EL (cell line): ENCODE data around the gene PIK3R2.
A peak's percentile ranks its signal among the peaks of the same experiment; 100 is the strongest.

Experiments
- DNase-seq: peaks from one replicate; pipeline ENCODE4 v3.0.0-alpha.2; 2016

Gene PIK3R2

DNA sequence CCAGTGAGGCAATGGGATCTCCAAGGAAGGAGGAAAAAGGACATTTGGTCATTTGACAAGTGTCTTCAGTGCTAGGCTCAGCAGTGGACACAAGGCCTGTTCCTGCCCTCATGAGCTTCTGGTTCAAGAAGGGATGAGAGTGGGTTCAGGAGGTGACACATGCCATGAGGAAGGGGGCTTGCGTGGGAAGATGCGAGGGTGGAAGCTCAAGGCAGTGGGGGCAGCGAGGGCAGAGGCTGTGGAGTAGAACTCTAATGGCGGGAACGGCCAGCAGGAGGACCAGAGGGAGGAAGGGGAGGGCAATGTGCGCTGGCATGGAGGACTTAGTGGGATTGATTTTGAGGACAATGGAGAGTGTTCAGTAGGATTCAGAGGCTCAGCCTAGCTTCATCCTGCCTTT, 3.3 kb downstream of the PIK3R2 start:
- DNase-seq = no peak

DNA sequence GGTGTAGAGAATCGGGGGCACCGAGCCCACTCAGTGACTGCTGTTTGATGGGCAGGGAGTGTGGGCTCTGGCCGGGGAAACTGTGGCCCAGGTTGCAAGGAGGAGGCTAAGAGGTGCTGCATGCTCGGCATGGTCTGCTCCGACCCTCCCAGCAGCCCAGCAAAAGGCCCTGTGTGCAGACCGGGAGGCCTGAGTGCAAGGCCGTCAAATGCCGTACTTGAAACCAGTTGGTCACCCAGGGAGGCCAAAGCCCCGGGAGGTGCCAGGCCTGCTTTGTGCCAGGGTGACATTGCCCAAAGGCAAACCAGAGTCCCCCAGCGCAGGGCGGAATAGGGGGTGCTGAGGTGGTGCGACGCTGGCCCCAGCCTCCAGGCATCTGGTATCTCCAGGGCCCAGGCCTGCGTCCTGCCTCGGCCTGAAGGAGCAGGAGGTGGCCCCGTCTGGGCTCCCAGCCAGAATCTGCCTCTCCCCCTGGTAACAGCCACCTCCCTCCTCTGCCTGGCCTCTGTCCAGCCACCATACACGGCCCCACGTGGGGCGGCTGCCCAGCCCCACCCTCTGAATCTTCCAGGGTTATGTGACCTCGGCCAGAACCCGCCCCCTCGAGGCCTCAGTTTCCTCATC, 4.0 kb downstream of the PIK3R2 start:
- peak; percentile 65 for DNase-seq

DNA sequence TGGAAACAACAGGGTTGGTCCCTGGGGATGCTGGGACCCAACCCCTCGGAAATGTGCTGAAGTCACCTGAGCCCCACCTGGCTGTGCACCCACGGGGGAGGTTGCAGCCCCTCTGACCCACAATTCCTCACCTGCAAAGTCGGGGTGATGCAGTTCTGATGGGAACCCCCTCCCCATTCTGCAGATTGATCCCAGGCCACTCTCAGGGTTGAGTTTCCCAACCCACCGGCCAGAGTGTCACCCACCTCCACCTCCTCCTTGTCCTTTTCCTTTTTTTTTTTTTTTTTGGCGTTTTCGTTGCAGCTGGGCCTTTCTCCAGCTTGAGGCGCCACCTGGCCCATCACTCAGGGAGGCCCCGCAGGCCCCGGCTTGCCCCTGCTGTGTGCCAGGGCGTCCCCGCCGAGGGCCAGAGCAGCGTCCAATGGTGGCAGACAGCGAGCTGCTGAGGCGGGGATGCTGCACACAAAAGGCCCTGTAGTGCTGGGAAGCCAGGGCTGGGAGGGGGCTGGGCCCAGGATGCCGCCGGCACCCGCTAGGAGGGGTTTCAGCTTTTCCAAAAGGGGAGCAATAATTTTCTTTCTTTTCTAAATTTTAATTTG, 4.6 kb downstream of the PIK3R2 start:
- DNase-seq = no peak

DNA sequence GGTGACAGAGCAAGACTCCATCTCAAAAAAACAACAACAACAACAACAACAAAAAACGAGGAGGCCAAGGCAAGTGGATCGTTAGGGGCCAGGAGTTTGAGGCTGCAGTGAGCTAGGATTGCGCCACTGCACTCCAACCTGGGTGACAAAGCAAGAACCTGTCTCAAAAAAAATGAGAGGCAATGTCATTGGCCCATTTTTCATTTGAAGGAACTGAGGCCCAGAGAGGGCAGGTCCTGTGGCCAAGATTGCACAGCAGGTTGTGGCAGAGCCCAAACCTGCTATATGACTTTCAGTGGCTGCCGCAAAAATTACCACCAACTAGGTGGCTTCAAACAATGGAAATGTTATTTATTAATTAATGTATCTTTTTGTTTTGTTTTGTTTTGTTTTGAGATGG, 5.5 kb downstream of the PIK3R2 start:
- DNase-seq = no peak

DNA sequence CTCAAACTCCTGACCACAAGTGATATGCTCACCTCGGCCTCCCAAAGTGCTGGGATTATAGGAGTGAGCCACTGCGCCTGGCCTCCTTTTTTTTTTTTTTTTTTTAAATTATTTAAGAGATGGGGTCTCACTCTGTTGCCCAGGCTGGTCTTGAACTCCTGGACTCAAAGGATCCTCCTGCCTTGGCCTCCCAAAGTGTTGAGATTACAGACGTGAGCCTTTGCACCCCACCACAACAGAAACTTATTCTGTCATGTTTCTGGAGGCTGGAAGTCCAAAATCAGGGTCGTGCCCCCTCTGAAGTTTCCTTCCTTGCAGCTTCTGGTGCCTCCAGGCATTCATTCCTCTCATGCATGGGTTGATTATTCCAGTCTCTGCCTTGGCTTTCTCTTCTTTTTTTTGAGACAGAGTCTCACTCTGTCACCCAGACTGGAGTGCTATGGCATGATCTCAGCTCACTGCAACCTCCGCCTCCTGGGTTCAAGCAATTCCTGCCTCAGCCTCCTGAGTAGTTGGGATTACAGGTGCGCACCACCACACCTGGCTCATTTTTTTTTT, 6.2 kb downstream of the PIK3R2 start:
- DNase-seq = peak; percentile 22

DNA sequence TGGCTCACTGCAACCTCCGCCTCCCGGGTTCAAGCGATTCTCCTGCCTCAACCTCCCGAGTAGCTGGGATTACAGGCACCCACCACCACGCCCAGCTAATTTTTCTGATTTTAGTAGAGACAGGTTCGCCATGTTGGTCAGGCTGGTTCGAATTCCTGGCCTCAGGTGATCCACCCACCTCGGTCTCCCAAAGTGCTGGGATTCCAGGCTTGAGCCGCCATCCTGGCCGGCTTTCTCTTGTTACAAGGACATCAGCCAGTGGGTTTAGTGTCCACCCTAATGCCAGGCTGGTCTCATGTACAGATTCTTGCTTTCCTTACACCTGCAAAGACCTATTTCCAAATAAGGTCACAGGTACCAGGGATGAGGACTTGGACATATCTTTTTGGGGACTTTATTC, 6.8 kb downstream of the PIK3R2 start:
- no peak for DNase-seq

DNA sequence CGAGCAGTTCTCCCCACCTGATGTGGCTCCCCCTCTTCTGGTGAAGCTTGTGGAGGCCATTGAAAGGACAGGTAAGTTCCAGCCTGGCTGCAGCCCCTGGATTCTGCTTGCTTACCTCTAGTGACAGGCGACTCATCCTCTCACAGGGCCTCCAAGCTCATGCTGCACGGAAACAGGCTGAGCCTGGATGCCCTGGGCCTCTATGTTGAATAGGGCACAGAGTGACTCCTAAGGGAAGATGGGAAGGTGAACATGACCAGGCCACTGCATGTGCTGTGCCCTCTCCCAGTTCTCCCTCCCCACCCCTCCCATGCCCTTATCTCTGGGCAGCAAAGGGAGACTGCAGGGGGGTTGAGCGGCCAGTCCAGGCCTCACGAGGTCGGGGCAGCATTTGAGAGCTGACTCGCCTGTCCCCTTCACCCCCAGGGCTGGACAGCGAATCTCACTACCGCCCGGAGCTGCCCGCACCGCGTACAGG, 7.6 kb downstream of the PIK3R2 start:
- no peak for DNase-seq

DNA sequence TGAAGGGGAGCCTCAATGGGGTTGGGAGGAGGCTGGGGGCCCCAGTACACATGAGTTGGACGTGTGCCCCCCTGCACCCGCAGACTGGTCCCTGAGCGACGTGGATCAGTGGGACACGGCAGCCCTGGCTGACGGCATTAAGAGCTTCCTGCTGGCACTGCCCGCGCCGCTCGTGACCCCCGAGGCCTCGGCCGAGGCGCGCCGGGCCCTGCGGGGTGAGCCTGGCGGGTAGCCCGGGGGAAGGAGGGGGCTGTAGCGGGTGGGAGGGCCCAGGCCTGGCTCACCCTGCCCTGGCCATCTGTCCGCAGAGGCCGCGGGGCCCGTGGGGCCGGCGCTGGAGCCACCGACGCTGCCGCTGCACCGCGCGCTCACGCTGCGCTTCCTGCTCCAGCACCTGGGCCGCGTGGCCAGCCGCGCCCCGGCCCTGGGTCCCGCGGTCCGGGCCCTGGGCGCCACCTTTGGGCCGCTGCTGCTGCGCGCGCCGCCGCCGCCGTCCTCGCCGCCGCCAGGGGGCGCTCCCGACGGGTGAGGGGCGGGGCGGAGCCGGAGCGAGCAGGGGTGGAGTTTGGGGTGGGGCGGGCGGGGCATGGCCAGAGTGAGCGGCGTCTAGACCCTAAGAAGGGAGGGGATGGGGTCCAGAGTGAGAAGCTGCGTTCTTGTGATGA, 8.1 kb downstream of the PIK3R2 start:
- peak; percentile 67 for DNase-seq

DNA sequence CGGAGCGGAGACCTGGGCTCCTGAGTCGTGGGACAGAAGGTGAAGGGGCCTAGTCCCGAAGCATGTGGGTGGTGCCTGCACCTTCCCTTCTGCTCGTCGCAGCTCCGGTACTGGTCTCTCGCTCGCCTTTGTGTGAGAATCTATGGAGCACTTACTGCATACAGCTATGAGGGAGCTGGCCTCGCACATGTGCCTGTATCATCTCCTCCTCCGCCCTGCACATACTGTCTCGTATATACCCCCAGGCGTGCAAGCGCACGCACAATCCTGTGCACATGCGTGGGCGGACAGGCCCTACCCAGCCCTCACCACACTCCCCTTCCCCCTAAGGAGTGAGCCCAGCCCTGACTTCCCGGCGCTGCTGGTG, 8.7 kb downstream of the PIK3R2 start:
- DNase-seq = no peak

DNA sequence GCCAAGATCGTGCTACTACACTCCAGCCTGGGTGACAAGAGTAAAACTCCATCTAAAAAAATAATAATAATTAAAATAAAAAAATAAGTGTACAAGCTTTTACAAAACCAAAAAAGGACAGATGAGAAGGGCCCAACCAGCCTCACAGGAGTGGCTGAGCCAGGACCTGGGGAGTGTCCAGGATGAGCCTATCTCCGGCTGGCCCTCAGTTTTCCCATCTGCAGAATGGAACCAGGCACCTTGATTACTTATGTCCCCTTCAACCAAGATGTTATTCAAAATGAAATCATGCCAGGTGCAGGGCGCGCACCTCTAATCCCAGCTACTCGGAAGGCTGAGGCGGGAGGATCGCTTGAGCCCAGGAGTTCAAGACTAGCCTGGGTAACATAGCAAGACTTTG, 11.1 kb downstream of the PIK3R2 start:
- DNase-seq = no peak

DNA sequence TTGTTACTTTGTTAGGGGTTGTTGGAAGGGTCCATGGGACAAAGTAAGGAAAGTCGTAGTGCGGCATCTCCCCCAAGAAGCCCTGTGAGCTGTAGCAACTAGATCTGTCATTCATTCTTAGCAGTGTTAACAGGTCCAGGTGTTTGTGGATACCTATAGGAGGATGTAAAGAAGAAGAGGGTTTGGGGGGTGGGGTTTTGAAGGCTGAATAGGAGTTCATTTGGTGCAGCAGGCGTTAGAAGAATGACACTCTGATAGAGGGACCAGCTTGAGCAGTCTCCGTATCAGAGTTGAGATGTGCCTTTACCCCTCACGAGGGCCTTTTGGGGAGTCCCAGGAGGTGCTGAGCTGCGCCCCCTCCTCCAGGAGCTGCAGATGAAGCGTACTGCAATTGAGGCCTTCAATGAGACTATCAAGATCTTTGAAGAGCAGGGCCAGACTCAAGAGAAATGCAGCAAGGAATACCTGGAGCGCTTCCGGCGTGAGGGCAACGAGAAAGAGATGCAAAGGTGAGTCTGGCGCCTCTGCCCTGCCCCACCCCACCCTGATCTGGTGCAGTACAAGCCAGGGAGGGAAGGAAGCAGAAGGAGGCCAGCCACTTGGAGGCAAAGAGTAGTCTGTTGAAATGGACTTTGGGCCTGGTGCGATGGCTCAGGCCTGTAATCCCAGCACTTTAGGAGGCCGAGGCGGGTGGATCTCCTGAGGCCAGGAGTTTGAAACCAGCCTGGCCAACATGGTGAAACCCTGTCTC, 13.0 kb downstream of the PIK3R2 start:
- no peak for DNase-seq

DNA sequence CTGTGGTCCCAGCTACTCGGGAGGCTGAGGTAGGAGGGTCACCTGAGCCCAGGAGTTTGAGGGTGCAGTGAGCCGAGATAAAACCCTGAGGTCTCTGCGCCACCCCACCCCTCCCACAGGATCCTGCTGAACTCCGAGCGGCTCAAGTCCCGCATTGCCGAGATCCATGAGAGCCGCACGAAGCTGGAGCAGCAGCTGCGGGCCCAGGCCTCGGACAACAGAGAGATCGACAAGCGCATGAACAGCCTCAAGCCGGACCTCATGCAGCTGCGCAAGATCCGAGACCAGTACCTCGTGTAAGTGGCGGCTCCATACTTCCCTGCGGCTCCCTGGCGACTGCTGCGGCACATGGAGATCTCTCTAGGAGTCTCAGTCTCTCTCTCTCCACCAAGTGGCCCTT, 14.0 kb downstream of the PIK3R2 start:
- DNase-seq = no peak

DNA sequence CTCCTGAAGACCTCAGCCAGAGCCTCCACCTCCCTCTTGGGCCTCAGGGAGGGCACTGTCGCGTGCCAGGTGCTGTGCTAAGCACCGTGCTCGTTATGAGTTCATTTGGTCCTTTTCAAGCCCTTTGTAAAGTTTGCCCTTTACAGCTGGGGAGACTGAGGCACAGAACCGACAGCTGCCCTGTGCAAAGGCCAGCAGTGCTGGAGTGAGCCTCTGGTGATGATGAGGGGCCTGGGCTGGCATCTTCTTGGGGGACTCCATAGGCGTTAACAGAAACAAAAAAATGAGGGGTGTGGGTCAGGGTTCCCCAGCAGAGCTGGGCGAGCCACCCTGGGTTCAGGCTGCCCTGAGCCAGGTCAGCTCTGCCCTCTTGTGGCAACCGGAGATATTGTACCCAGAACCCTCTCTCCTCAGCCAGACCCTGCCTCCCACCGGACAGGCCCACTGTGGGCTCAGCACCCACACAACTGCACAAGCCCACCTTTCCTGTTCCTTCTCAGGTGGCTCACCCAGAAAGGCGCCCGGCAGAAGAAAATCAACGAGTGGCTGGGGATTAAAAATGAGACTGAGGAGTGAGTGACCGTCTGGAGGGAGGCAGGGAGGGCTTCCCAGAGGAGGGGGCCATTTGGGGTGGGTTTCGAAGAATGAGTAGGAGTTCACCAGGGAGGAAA, 15.1 kb downstream of the PIK3R2 start:
- peak; percentile 45 for DNase-seq

DNA sequence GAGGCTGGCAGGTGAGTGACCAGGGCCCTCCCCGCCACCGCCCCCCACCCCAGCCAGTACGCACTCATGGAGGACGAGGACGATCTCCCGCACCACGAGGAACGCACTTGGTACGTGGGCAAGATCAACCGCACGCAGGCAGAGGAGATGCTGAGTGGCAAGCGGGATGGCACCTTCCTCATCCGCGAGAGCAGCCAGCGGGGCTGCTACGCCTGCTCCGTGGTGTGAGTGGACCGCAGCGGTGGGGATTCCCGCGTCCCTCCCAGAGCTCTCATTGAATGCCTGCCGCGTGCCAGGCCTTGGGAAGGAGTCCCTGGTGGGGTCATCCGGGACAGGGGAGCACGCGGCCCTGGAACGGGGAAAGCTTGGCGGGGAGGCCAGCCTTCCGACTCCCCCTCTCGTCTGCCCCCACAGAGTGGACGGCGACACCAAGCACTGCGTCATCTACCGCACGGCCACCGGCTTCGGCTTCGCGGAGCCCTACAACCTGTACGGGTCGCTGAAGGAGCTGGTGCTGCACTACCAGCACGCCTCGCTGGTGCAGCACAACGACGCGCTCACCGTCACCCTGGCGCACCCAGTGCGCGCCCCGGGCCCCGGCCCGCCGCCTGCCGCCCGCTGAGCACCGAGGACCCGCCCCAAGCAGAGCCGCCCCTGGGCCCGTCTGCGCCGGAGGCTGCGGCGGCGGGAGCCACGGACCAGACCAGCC, 15.9 kb downstream of the PIK3R2 start:
- DNase-seq = no peak

DNA sequence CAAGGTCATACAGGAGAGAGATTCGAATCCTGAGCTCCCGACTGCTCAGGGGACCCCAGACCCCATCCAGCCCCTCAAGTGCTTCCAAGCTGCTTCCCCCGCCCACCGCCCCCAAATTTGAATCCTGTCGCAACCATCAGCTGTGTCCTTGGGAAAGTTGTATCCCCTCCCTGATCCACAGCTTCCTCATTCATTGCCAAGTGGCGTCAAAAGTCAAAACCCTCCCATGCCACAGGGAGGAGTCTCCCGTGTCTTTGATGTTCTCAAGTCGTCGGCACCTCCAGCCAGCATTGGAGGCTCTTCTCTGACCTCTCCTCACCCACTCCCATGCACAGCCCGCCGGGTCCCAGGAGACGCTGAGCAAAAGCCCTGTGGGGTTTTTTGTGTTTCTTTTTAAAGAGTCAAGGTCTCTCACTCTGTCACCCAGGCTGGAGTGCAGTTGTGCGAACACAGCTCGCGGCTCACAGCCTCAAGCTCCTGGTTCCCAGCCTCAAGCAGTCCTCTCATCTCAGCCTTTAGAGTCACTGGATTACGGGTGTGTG, 17.8 kb downstream of the PIK3R2 start:
- DNase-seq = no peak

DNA sequence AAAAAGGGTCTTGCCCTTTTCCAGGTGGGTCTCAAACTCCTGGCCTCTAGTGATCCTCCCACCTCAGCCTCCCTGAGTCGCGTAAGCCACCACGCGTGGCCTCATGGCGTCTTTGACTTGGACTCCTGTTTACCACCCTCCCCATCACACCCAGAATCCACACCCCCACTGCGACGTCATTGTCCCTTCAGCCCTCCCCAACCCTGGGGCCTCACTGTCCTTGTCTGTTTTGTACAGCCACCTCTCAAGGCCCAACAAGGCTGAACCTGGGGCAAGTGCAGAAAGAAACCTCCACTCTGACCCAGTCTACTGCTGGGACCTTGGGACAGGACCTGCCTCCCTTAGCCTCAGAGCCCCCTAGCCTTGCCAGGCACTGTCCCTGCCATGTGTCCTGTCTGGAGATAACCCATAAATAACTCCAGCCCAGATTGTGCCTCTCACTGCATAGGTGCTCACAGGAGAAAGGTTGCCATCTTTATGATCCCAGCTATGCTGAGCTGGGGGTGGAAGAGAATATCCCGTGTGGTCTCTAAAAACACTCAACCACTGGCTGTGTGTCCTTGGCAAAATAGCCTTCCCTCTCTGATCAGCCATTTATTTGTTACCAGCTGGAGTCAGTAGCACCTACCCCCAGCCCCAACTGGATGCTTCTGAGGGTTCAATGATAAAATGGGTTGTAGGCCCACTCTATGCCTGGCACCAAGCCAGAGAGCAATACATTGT, 18.8 kb downstream of the PIK3R2 start:
- no peak for DNase-seq

DNA sequence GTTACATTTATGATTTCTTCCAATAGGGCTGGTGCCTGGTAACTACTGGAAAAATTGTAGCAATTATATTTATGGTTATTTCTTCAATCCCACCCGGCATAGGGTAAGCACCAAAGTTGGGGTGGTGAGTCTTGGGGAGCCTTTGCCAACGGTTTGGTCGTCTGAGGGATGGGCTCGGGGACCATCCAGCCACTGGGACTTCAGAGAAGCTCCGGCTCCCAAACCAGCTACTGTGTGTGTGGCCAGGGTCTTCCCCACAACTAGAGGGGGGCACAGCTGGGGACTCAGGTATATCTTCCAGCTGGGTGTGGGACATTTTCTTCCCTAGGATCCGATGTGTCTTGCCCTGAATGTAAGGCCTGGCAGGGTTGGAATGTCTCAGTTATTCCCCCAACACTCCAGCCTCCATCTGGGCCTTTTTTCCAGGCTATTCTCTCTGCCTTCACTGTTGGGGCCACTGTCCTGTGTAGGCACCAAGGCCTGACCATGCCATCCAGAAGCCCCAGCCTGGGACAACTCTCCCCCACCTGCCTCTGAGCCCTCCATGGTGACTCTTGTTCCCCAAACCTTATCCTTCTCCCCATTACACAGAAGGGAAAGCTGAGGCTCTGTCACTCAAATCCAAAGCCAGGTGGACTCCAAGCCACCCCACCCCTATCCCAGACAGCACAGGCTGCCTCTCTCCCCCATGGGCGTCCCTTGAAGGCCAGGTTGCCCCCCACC, 19.5 kb downstream of the PIK3R2 start:
- no peak for DNase-seq

DNA sequence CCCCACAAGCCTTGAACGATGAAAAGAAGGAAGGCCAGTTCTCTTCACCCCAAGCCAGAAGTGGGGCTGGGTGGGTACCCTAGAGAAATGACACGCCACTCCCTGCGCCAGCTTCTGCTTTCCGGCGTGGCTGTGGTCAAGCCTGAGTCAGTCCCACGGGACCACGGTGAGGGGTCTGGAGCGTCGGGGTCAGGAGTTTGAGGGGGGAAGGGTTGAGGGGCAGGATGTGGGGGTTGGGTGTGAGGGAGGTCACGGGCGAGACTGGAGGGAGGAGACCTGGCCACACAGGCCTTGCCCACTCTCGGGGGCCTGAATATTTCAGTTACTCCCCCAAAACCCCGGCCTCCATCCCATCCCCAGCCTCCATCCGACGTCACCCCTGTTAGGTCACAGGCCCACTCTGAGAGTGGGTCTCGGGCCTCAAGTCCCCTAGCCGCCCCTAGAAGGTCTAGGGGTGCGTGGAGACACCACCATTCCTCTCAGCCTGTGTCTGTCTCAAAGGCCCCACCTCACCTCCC, 20.1 kb downstream of the PIK3R2 start:
- no peak for DNase-seq

DNA sequence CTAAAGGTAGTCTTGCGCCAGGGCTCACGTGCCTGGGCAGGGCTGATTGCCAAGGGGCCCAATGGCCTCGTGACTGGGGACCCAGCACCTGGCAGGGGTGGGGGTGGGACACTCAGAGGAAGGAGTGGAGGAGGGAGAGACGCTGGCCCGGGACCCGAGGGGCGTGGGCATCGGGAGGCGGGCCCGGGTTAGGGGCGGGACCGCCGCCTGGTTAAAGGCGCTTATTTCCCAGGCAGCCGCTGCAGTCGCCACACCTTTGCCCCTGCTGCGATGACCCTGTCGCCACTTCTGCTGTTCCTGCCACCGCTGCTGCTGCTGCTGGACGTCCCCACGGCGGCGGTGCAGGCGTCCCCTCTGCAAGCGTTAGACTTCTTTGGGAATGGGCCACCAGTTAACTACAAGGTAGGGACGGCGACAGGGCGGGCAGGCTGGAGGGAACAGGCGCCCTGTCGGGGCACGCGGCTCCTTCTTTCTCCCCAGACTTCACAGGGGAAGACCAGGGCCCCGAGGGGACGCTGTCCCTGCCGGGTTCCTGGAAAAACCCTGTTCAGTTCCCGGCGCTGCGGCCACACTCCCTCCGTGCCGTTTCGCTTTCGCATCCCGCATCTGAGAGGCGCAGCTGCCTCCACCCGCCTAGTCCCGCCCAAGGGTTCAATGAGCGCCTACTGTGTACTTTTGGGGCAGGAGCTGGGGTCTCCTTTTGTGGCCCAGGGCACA, 20.8 kb downstream of the PIK3R2 start, which contains the start of gene IFI30:
Gene IFI30, plus strand, starts transcription at position 242 of the 717 bp plus-strand sequence. Its CDS starts 29 bp downstream, at position 271.
- DNase-seq = peak; percentile 49
